Measurements from ENCODE around the gene SNX30. TPM values are rescaled to one million over a fixed set of nuclear protein-coding genes. Genes with fewer than 3 reads are reported as not detected.

Gene SNX30
- total RNA-seq, 2 donors from 2014 or later: 6.3 to 38.7 TPM

GRCh38 chr9:112863214-112863613, 112.7 kb downstream of the SNX30 start:
- Histone ChIP-seq H3K9me3 (no peaks in the 10 kb centered on the region), H3K36me3 (no peaks in the 10 kb centered on the region), H3K27me3 (replicated peaks; ENCODE audit: insufficient read depth) (no peaks in the 10 kb centered on the region), H3K4me1 (replicated peaks) (no peaks in the 10 kb centered on the region), H3K4me3 (no peak overlapping the region), H3K27ac (no peak overlapping the region)
- intact Hi-C loops (cut with DNase I): no loop called here
- 23% methylated on average over 4 of the region's 4 CpGs for WGBS
- TF ChIP-seq POLR2A (IDR thresholded peaks at IDR 0.05) (no peak), CTCF (IDR thresholded peaks at IDR 0.05) (no peak), POLR2AphosphoS5 (IDR thresholded peaks at IDR 0.05) (no peak)
- no peak for DNase-seq (ENCODE audit: low spot score)

GRCh38 chr9:112863746-112864145, 113.2 kb downstream of the SNX30 start:
- WGBS: 86% methylated on average over 2 of the region's 2 CpGs
- intact Hi-C loops (cut with DNase I): no loop called here

GRCh38 chr9:112864403-112864802, 113.8 kb downstream of the SNX30 start:
- no peak for DNase-seq (ENCODE audit: low spot score)
- Histone ChIP-seq H3K9me3 (no peaks in the 10 kb centered on the region), H3K36me3 (no peaks in the 10 kb centered on the region), H3K4me3 (no peak overlapping the region), H3K4me1 (replicated peaks) (no peaks in the 10 kb centered on the region), H3K27me3 (replicated peaks; ENCODE audit: insufficient read depth) (no peaks in the 10 kb centered on the region), H3K27ac (no peak overlapping the region)
- intact Hi-C loops (cut with DNase I): no loop called here
- 64% methylated on average over 3 of the region's 3 CpGs for whole genome bisulfite sequencing
- TF ChIP-seq POLR2A (IDR thresholded peaks at IDR 0.05): no peak
- no peak for TF ChIP-seq CTCF (IDR thresholded peaks at IDR 0.05)
- no peak for TF ChIP-seq POLR2AphosphoS5 (IDR thresholded peaks at IDR 0.05)

More at GRCh38 chr9:112863746-112864145, 113.2 kb downstream of the SNX30 start:
- Histone ChIP-seq H3K4me3 (no peak overlapping the region), H3K4me1 (replicated peaks) (no peaks in the 10 kb centered on the region), H3K27me3 (replicated peaks; ENCODE audit: insufficient read depth) (no peaks in the 10 kb centered on the region), H3K36me3 (no peaks in the 10 kb centered on the region), H3K27ac (no peak overlapping the region), H3K9me3 (no peaks in the 10 kb centered on the region)
- no peak for DNase-seq (ENCODE audit: low spot score)
- no peak for TF ChIP-seq POLR2A (IDR thresholded peaks at IDR 0.05)
- no peak for TF ChIP-seq POLR2AphosphoS5 (IDR thresholded peaks at IDR 0.05)
- no peak for TF ChIP-seq CTCF (IDR thresholded peaks at IDR 0.05)

GRCh38 chr9:112864982-112865381, 114.4 kb downstream of the SNX30 start:
- Histone ChIP-seq H3K27me3 (replicated peaks; ENCODE audit: insufficient read depth) (no peaks in the 10 kb centered on the region), H3K9me3 (no peaks in the 10 kb centered on the region), H3K4me3 (no peak overlapping the region), H3K4me1 (replicated peaks) (no peaks in the 10 kb centered on the region), H3K36me3 (no peaks in the 10 kb centered on the region), H3K27ac (no peak overlapping the region)
- intact Hi-C loops (cut with DNase I): no loop called here
- WGBS: 99% methylated on average over 7 of the region's 7 CpGs
- DNase-seq (ENCODE audit: low spot score): no peak
- TF ChIP-seq POLR2AphosphoS5 (IDR thresholded peaks at IDR 0.05) (no peak), POLR2A (IDR thresholded peaks at IDR 0.05) (no peak), CTCF (IDR thresholded peaks at IDR 0.05) (no peak)

GRCh38 chr9:112866662-112867274, 116.2 kb downstream of the SNX30 start:
- TF ChIP-seq CTCF (IDR thresholded peaks at IDR 0.05): no peak
- no peak for TF ChIP-seq POLR2AphosphoS5 (IDR thresholded peaks at IDR 0.05)
- no peak for TF ChIP-seq POLR2A (IDR thresholded peaks at IDR 0.05)
- H3K4me1 ChIP-seq (replicated peaks): no peaks in the 10 kb centered on the region
- WGBS: 88% methylated on average over 1 of the region's 1 CpG
- no peak overlapping the region for H3K4me3 ChIP-seq
- intact Hi-C loops (cut with DNase I): no loop called here
- no peaks in the 10 kb centered on the region for H3K9me3 ChIP-seq
- no peaks in the 10 kb centered on the region for H3K36me3 ChIP-seq
- no peak overlapping the region for H3K27ac ChIP-seq
- no peak for DNase-seq (ENCODE audit: low spot score)
- H3K27me3 ChIP-seq (replicated peaks; ENCODE audit: insufficient read depth): no peaks in the 10 kb centered on the region

Data from prostate gland (tissue), 2 donors.